H1 (cell line): ENCODE measurements around the gene ZNF692. TPM values are rescaled to one million over a fixed set of nuclear protein-coding genes. Genes with fewer than 3 reads are reported as not detected.

Source experiments
- CTCF ChIA-PET: fragments of 300-600 bp; sonication (Branson Sonifier 250); formaldehyde crosslinking; loops from one replicate; lab custom pipeline; 2021; ENCODE audit not compliant: partially characterized antibody; lab: Charles Lee
- POLR2A ChIA-PET: fragments of 300-600 bp; sonication (Branson Sonifier 250); formaldehyde crosslinking; loops from one replicate; lab custom pipeline; 2021; ENCODE audit warnings: inconsistent platforms; ENCODE audit not compliant: partially characterized antibody; lab: Charles Lee
- DNase-seq, 2 experiments: peaks; one replicate each; pipeline versions ENCODE4 v3.0.0 to v3.0.0-alpha.2; 2010 to 2022; ENCODE audit warnings: low spot score in 2 of 2, low read depth in 1 of 2, mixed read lengths in 1 of 2
- FAIRE-seq: peaks from 2 replicates; lab custom pipeline; 2011; peaks lifted over from hg19 to GRCh38; lab: Jason Lieb, UNC
- H2AFZ ChIP-seq: 2 replicates; pipeline ENCODE4 v1.8.1; 2012; ENCODE audit warnings: low read length, inconsistent platforms
- H2AK5ac ChIP-seq: 2 replicates; pipeline ENCODE4 v1.6.1; 2013; ENCODE audit warnings: low read depth, low read length
- H2BK120ac ChIP-seq: replicated peaks from 2 replicates; pipeline ENCODE3; 2013; ENCODE audit warnings: low read depth, low read length, inconsistent platforms
- H2BK12ac ChIP-seq: 2 replicates; pipeline ENCODE4 v1.6.1; 2013; ENCODE audit warnings: low read depth, low read length
- H2BK15ac ChIP-seq: 2 replicates; pipeline ENCODE4 v1.6.1; 2013; ENCODE audit warnings: low read length
- H2BK20ac ChIP-seq: 2 replicates; pipeline ENCODE4 v1.6.1; 2013; ENCODE audit warnings: low read length
- H2BK5ac ChIP-seq: 2 replicates; pipeline ENCODE4 v1.6.1; 2013; ENCODE audit warnings: low read depth, low read length
- H3K14ac ChIP-seq: 2 replicates; pipeline ENCODE4 v1.6.1; 2013; ENCODE audit warnings: inconsistent platforms; ENCODE audit not compliant: insufficient read length
- H3K18ac ChIP-seq: 2 replicates; pipeline ENCODE4 v1.6.1; 2013; ENCODE audit warnings: low read length; ENCODE audit errors: extremely low read depth
- H3K23ac ChIP-seq: 2 replicates; pipeline ENCODE4 v1.6.1; 2013; ENCODE audit warnings: inconsistent platforms; ENCODE audit not compliant: insufficient read length
- H3K23me2 ChIP-seq: 2 replicates; pipeline ENCODE4 v1.6.1; 2013; ENCODE audit warnings: low read depth, low read length
- H3K27ac ChIP-seq: 2 replicates; pipeline ENCODE4 v1.6.1; 2011; ENCODE audit warnings: low read depth, low read length, inconsistent platforms
- H3K27me3 ChIP-seq, 4 experiments: replicated peaks in 1 of 4; 1 replicate in 1 of 4; 2 replicates in 3 of 4; pipeline versions ENCODE4 v1.6.1 to v1.8.1; 2011 to 2013; ENCODE audit warnings: low read length in 3 of 4, mild to moderate bottlenecking in 3 of 4, inconsistent platforms in 2 of 4, mixed read lengths in 2 of 4, moderate library complexity in 1 of 4; ENCODE audit not compliant: control insufficient read depth in 3 of 4, insufficient read depth in 3 of 4; ENCODE audit errors: extremely low read depth in 1 of 4
- H3K36me3 ChIP-seq, 4 experiments: 2 replicates each; pipeline versions ENCODE4 v1.6.1 to v1.8.1; 2011 to 2013; ENCODE audit warnings: mild to moderate bottlenecking in 4 of 4, low read length in 3 of 4, moderate library complexity in 2 of 4, control low read depth in 1 of 4, inconsistent platforms in 1 of 4; ENCODE audit not compliant: insufficient read depth in 4 of 4, control insufficient read depth in 2 of 4
- H3K4ac ChIP-seq: replicated peaks from 2 replicates; pipeline ENCODE3; 2013; ENCODE audit warnings: low read length, low read depth, mixed read lengths, inconsistent platforms; ENCODE audit not compliant: insufficient read length
- H3K4me1 ChIP-seq, 4 experiments: replicated peaks in 1 of 4; 1 replicate in 1 of 4; 2 replicates in 3 of 4; pipeline versions ENCODE4 v1.6.1 to v1.8.1; 2011 to 2013; ENCODE audit warnings: low read length in 3 of 4, inconsistent platforms in 2 of 4, mixed read lengths in 1 of 4; ENCODE audit not compliant: insufficient read depth in 4 of 4, control insufficient read depth in 3 of 4
- H3K4me2 ChIP-seq, 2 experiments: 2 replicates each; pipeline versions ENCODE4 v1.6.1 to v1.8.1; 2011 to 2013; ENCODE audit warnings: low read depth in 2 of 2, low read length in 2 of 2, control low read depth in 1 of 2, inconsistent platforms in 1 of 2, mild to moderate bottlenecking in 1 of 2; ENCODE audit not compliant: insufficient read depth in 1 of 2
- H3K4me3 ChIP-seq, 4 experiments: fragments of 200-600, 300-600 bp in 1 of 4; sonication (generic), shearing (Covaris generic), sonication (Bioruptor Twin) in 1 of 4; 2 replicates each; pipeline versions ENCODE4 v1.5.1 to v1.8.1; 2011 to 2016; ENCODE audit warnings: low read length in 4 of 4, low read depth in 3 of 4, control low read depth in 2 of 4, inconsistent platforms in 2 of 4, mild to moderate bottlenecking in 2 of 4, mixed read lengths in 1 of 4, moderate library complexity in 1 of 4; ENCODE audit not compliant: insufficient read depth in 2 of 4; ENCODE audit errors: extremely low read depth in 1 of 4
- H3K56ac ChIP-seq: replicated peaks from 2 replicates; pipeline ENCODE3; 2013; ENCODE audit warnings: low read depth, mild to moderate bottlenecking, mixed read lengths, low read length, inconsistent platforms; ENCODE audit not compliant: insufficient read length
- H3K79me1 ChIP-seq: 2 replicates; pipeline ENCODE4 v1.6.1; 2013; ENCODE audit warnings: low read depth, low read length, control low read depth
- H3K79me2 ChIP-seq, 2 experiments: 2 replicates each; pipeline versions ENCODE4 v1.6.1 to v1.8.1; 2012 to 2013; ENCODE audit warnings: low read length in 2 of 2, mild to moderate bottlenecking in 2 of 2, inconsistent platforms in 1 of 2; ENCODE audit not compliant: insufficient read depth in 2 of 2, control insufficient read depth in 1 of 2
- H3K9ac ChIP-seq, 4 experiments: replicated peaks in 1 of 4; 1 replicate in 1 of 4; 2 replicates in 3 of 4; pipeline versions ENCODE4 v1.6.1 to v1.8.1; 2011 to 2013; ENCODE audit warnings: low read depth in 3 of 4, low read length in 3 of 4, control low read depth in 2 of 4, mild to moderate bottlenecking in 2 of 4, moderate library complexity in 2 of 4, inconsistent platforms in 1 of 4; ENCODE audit errors: extremely low read depth in 1 of 4
- H3K9me3 ChIP-seq, 2 experiments: 2 replicates each; pipeline versions ENCODE4 v1.6.1 to v1.8.1; 2012 to 2013; ENCODE audit warnings: mild to moderate bottlenecking in 2 of 2, moderate library complexity in 2 of 2, control low read depth in 1 of 2, inconsistent platforms in 1 of 2, low read depth in 1 of 2, low read length in 1 of 2, mixed read lengths in 1 of 2; ENCODE audit not compliant: insufficient read depth in 2 of 2
- H4K20me1 ChIP-seq, 2 experiments: replicated peaks in 1 of 2; 2 replicates each; pipeline versions ENCODE3 to v1.8.1; 2011 to 2013; ENCODE audit warnings: inconsistent platforms in 2 of 2, low read length in 2 of 2, mild to moderate bottlenecking in 1 of 2; ENCODE audit not compliant: insufficient read depth in 2 of 2, control insufficient read depth in 1 of 2
- H4K5ac ChIP-seq: 2 replicates; pipeline ENCODE4 v1.6.1; 2013; ENCODE audit warnings: low read length, low read depth, mixed read lengths, inconsistent platforms; ENCODE audit not compliant: insufficient read length
- H4K8ac ChIP-seq: 2 replicates; pipeline ENCODE4 v1.8.0; 2013; ENCODE audit warnings: mild to moderate bottlenecking, moderate library complexity, low read length, inconsistent platforms; ENCODE audit not compliant: insufficient read depth; ENCODE audit errors: extremely low read depth
- H4K91ac ChIP-seq: replicated peaks from 2 replicates; pipeline ENCODE3; 2013; ENCODE audit warnings: low read length, mixed read lengths, inconsistent platforms; ENCODE audit not compliant: insufficient read length
- ASH2L ChIP-seq: fragments of 200-600, 300-600 bp; sonication (generic); IDR thresholded peaks from one replicate; pipeline ENCODE4 v1.7.1; 2017; ENCODE audit warnings: low read length
- EZH2 ChIP-seq: fragments of 200-600 bp; sonication (generic); IDR thresholded peaks from 2 replicates; pipeline ENCODE4 v1.7.1; 2012; ENCODE audit warnings: low read depth, mild to moderate bottlenecking, moderate library complexity, low read length, inconsistent platforms; ENCODE audit not compliant: severe bottlenecking
- RBBP5 ChIP-seq: IDR thresholded peaks from 2 replicates; pipeline ENCODE4 v1.7.1; 2012; ENCODE audit warnings: low read depth, mild to moderate bottlenecking, inconsistent platforms, low read length, moderate library complexity, borderline replicate concordance
- SIN3A ChIP-seq, 2 experiments: IDR thresholded peaks in 1 of 2; conservative IDR thresholded peaks in 1 of 2; 2 replicates each; pipeline ENCODE4 v1.6.1; 2011 to 2012; ENCODE audit warnings: low read length in 2 of 2, improper control_type of control experiment in 1 of 2, low read depth in 1 of 2, mild to moderate bottlenecking in 1 of 2
- WGBS, 2 experiments: shearing (Covaris generic) in 1 of 2; methylation state at CpG; one replicate each; pipeline versions ENCODE4 v1.1.6 to v1.1.7; 2013 to 2015; ENCODE audit warnings: low lambda C conversion rate in 2 of 2, mixed read lengths in 2 of 2, inconsistent platforms in 1 of 2, low coverage in 1 of 2, missing lambda C conversion rate in 1 of 2; ENCODE audit not compliant: insufficient replicate concordance in 2 of 2, insufficient coverage in 1 of 2, insufficient read length in 1 of 2; ENCODE audit errors: extremely low coverage in 1 of 2, missing lambda C conversion rate in 1 of 2; 5-methylcytosine and 5-hydroxymethylcytosine counted together
- polyA plus RNA-seq, 7 experiments: library from polyadenylated mRNA; depleted of rRNA in 3 of 7; stranded (reverse) in 5 of 7; unstranded in 2 of 7; fragments of >200 nt in 5 of 7; fragments of 200-250 nt in 2 of 7; gene quantifications; 1 replicate in 5 of 7; 2 replicates in 1 of 7; 4 replicates in 1 of 7; pipeline versions ENCODE4 v1.2.1 to v1.2.3, GENCODE V29; 2011 to 2013; ENCODE audit warnings: missing spikeins in 2 of 7, mixed read lengths in 2 of 7
- total RNA-seq: library from RNA; stranded (reverse); fragmentation: NEBNext Ultra II Directional; extraction: Animal tissue kit (Norgen Biotek cat#: 25700); gene quantifications from 2 replicates; pipeline ENCODE4 v1.2.1, GENCODE V29; 2021

Gene ZNF692
- total and polyA plus RNA-seq, 2 of the 8 experiments (the other 6 are each of a cell fraction or from before 2014, with no cell fraction given), result 38.4 to 52.3 TPM

GRCh38 chr1:248892590-248892989 is 33.7 kb upstream of the ZNF692 start:
- no peak overlapping the region for H3K4me3 ChIP-seq
- peaks cover 0 to 8% (median 5%) of the 10 kb centered on the region in 4 experiments; a peak in 3 of 7 replicates for H3K4me1 ChIP-seq
- H2AFZ ChIP-seq, result no peak overlapping the region
- ChIA-PET CTCF (interaction anchor here (1.2 kb wide), 1 partner anchor 29 kb away, joined by 6 read pairs; no protein-coding TSS in a partner anchor), POLR2A (interaction anchor here (0.7 kb wide), 2 partner anchors 18 to 30 kb away, joined by 3 to 5 read pairs; no protein-coding TSS in a partner anchor)
- H4K20me1 ChIP-seq, result peaks cover 0 to 3% of the 10 kb centered on the region in 2 experiments
- H3K4me2 ChIP-seq, result no peak overlapping the region
- no peak overlapping the region for H4K8ac ChIP-seq
- H3K23ac ChIP-seq, result no peak overlapping the region
- H3K9ac ChIP-seq, result no peak overlapping the region
- H3K4ac ChIP-seq, result no peak overlapping the region
- H3K27me3 ChIP-seq, result no peaks in the 10 kb centered on the region
- H3K56ac ChIP-seq, result no peak overlapping the region
- no peak overlapping the region for H3K18ac ChIP-seq
- no peak for FAIRE-seq
- no peak overlapping the region for H4K5ac ChIP-seq
- no peak overlapping the region for H2BK15ac ChIP-seq
- H2BK120ac ChIP-seq, result no peak overlapping the region
- H3K79me1 ChIP-seq, result no peaks in the 10 kb centered on the region
- no peak overlapping the region for H2BK5ac ChIP-seq
- H3K9me3 ChIP-seq, result no peaks in the 10 kb centered on the region
- WGBS, 2 experiments, result 86% methylated on average over 1 of the region's 1 CpG; no CpG with 5 or more reads in 1 of the 2 experiments
- H2BK20ac ChIP-seq, result no peak overlapping the region
- no peaks in the 10 kb centered on the region for H3K36me3 ChIP-seq
- no peak overlapping the region for H2BK12ac ChIP-seq
- H3K79me2 ChIP-seq, result no peaks in the 10 kb centered on the region
- TF ChIP-seq ASH2L, result no peak
- TF ChIP-seq SIN3A (conservative IDR thresholded peaks at IDR 0.05 in 1 of 2, IDR thresholded peaks at IDR 0.05 in 1 of 2; ENCODE audit: low read depth in 1 of 2, low read length in 2 of 2), result no peak
- TF ChIP-seq RBBP5, result no peak
- TF ChIP-seq EZH2, result no peak
- no peak overlapping the region for H3K14ac ChIP-seq
- H3K23me2 ChIP-seq, result peaks cover 6% of the 10 kb centered on the region; the same call in 1 of the 2 replicates
- no peak overlapping the region for H3K27ac ChIP-seq
- DNase-seq, result no peak
- no peak overlapping the region for H4K91ac ChIP-seq
- no peak overlapping the region for H2AK5ac ChIP-seq
